HEK293 (cell line): ENCODE measurements around the gene VWA3B.

Experiments used
- CTCF ChIA-PET: fragments of 350-600 bp; formaldehyde crosslinking; extraction: SDS; loops from one replicate; lab custom pipeline; 2021; ENCODE audit warnings: antibody characterized with exemption; lab: Yijun Ruan, JAX
- POLR2A ChIA-PET: fragments of 300-600 bp; formaldehyde crosslinking; extraction: SDS; loops from one replicate; lab custom pipeline; 2020; ENCODE audit warnings: antibody characterized with exemption, inconsistent platforms; lab: Yijun Ruan, JAX
- H3K27ac ChIP-seq: fragments of 200-500 bp; sonication (Bioruptor generic); 2 replicates; pipeline ENCODE4 v1.5.1; 2014; ENCODE audit warnings: low read depth, low read length, control low read depth, inconsistent platforms; ENCODE audit errors: extremely low read depth
- H3K36me3 ChIP-seq, 2 experiments: fragments of 200-500 bp in 1 of 2; sonication (Bioruptor generic) in 1 of 2; 1 replicate in 1 of 2; 2 replicates in 1 of 2; pipeline ENCODE4 v1.5.1; 2014 to 2017; ENCODE audit warnings: inconsistent platforms in 2 of 2, low read length in 2 of 2; ENCODE audit not compliant: control insufficient read depth in 2 of 2, insufficient read depth in 1 of 2
- H3K4me1 ChIP-seq: fragments of 200-500 bp; sonication (Bioruptor generic); 2 replicates; pipeline ENCODE4 v1.5.1; 2014; ENCODE audit warnings: mild to moderate bottlenecking, low read length, inconsistent platforms; ENCODE audit not compliant: control insufficient read depth, insufficient read depth
- H3K4me3 ChIP-seq: 2 replicates; pipeline ENCODE4 v1.5.1; 2011; ENCODE audit warnings: low read depth, mild to moderate bottlenecking, control low read depth, low read length, moderate library complexity
- H3K9me3 ChIP-seq: fragments of 200-500 bp; sonication (Bioruptor generic); 2 replicates; pipeline ENCODE4 v1.5.1; 2014; ENCODE audit warnings: low read depth, low read length, inconsistent platforms; ENCODE audit not compliant: control insufficient read depth, insufficient read depth
- GLI4 ChIP-seq: fragments of 450-650 bp; formaldehyde crosslinking; IDR thresholded peaks from 2 replicates; pipeline ENCODE4 v1.5.1; 2016; ENCODE audit warnings: missing biosample characterization, missing genetic modification characterization
- HOXC10 ChIP-seq: sonication (generic); formaldehyde crosslinking; IDR thresholded peaks from 2 replicates; pipeline ENCODE4 v1.8.1; 2023; ENCODE audit warnings: mild to moderate bottlenecking, missing genetic modification reagents
- IKZF3 ChIP-seq: fragments of 450-650 bp; IDR thresholded peaks from 2 replicates; pipeline ENCODE4 v1.5.0; 2018; ENCODE audit warnings: missing biosample characterization, mild to moderate bottlenecking, missing genetic modification characterization, moderate library complexity
- INSM2 ChIP-seq: fragments of 450-650 bp; formaldehyde crosslinking; IDR thresholded peaks from 2 replicates; pipeline ENCODE4 v1.5.1; 2016; ENCODE audit warnings: missing biosample characterization, missing genetic modification characterization
- REPIN1 ChIP-seq: fragments of 450-650 bp; formaldehyde crosslinking; IDR thresholded peaks from 2 replicates; pipeline ENCODE4 v1.5.1; 2017; ENCODE audit warnings: missing biosample characterization, missing genetic modification characterization, low read depth
- SP2 ChIP-seq: fragments of 450-650 bp; formaldehyde crosslinking; IDR thresholded peaks from 2 replicates; pipeline ENCODE4 v1.5.1; 2016; ENCODE audit warnings: missing biosample characterization, missing genetic modification characterization
- ZBTB26 ChIP-seq: fragments of 450-650 bp; formaldehyde crosslinking; optimal IDR thresholded peaks from 2 replicates; pipeline ENCODE3; 2016; ENCODE audit warnings: missing biosample characterization, mild to moderate bottlenecking, missing genetic modification characterization
- ZBTB6 ChIP-seq: fragments of 450-650 bp; formaldehyde crosslinking; IDR thresholded peaks from 2 replicates; pipeline ENCODE4 v1.5.1; 2017; ENCODE audit warnings: missing biosample characterization, missing genetic modification characterization
- ZFP37 ChIP-seq: fragments of 450-650 bp; formaldehyde crosslinking; IDR thresholded peaks from 2 replicates; pipeline ENCODE4 v1.5.1; 2016; ENCODE audit warnings: missing biosample characterization, missing genetic modification characterization
- ZNF23 ChIP-seq: fragments of 450-650 bp; formaldehyde crosslinking; IDR thresholded peaks from 2 replicates; pipeline ENCODE4 v1.5.1; 2016; ENCODE audit warnings: missing biosample characterization, missing genetic modification characterization, borderline replicate concordance
- ZNF48 ChIP-seq: fragments of 450-650 bp; formaldehyde crosslinking; IDR thresholded peaks from 2 replicates; pipeline ENCODE4 v1.5.1; 2016; ENCODE audit warnings: missing biosample characterization, missing genetic modification characterization
- ZNF501 ChIP-seq: fragments of 450-650 bp; formaldehyde crosslinking; IDR thresholded peaks from 2 replicates; pipeline ENCODE4 v1.5.1; 2016; ENCODE audit warnings: missing biosample characterization, missing genetic modification characterization
- ZNF549 ChIP-seq: fragments of 450-650 bp; IDR thresholded peaks from 2 replicates; pipeline ENCODE4 v1.5.1; 2018; ENCODE audit warnings: missing biosample characterization, missing genetic modification characterization, mild to moderate bottlenecking, inconsistent platforms, moderate library complexity
- ZNF558 ChIP-seq: fragments of 450-650 bp; formaldehyde crosslinking; IDR thresholded peaks from 2 replicates; pipeline ENCODE4 v1.5.1; 2016; ENCODE audit warnings: missing biosample characterization, missing genetic modification characterization
- ZNF610 ChIP-seq: fragments of 450-650 bp; formaldehyde crosslinking; IDR thresholded peaks from 2 replicates; pipeline ENCODE4 v1.5.1; 2016; ENCODE audit warnings: missing biosample characterization, missing genetic modification characterization, borderline replicate concordance
- ZNF670 ChIP-seq: fragments of 450-650 bp; formaldehyde crosslinking; IDR thresholded peaks from 2 replicates; pipeline ENCODE4 v1.5.1; 2016; ENCODE audit warnings: missing biosample characterization, missing genetic modification characterization, low read depth
- TF ChIP-seq, protein P1 (sequence below): sonication (generic); formaldehyde crosslinking; IDR thresholded peaks from 2 replicates; pipeline ENCODE4 v1.8.1; 2022; ENCODE audit warnings: mild to moderate bottlenecking, moderate library complexity, missing genetic modification reagents
- TF ChIP-seq, protein P2 (sequence below): fragments of 450-650 bp; formaldehyde crosslinking; IDR thresholded peaks from 2 replicates; pipeline ENCODE4 v1.5.1; 2016; ENCODE audit warnings: missing biosample characterization, missing genetic modification characterization, low read depth
- TF ChIP-seq, protein P3 (sequence below): fragments of 450-650 bp; formaldehyde crosslinking; IDR thresholded peaks from 2 replicates; pipeline ENCODE4 v1.5.1; 2016; ENCODE audit warnings: missing biosample characterization, missing genetic modification characterization
- TF ChIP-seq, protein P4 (sequence below): fragments of 450-650 bp; formaldehyde crosslinking; IDR thresholded peaks from 2 replicates; pipeline ENCODE4 v1.5.1; 2017; ENCODE audit warnings: missing biosample characterization, missing genetic modification characterization

The VWA3B gene

GRCh38 chr2:98278074-98278473 lies 191.1 kb downstream of the VWA3B start:
- ChIA-PET POLR2A (no interaction called here), CTCF (interaction anchor here (0.7 to 0.8 kb wide), 2 partner anchors 9 to 638 kb away, joined by 3 to 4 read pairs; no protein-coding TSS in a partner anchor)
- no peak for TF ChIP-seq ZNF558 (tag by site-specific recombination)
- no peak for TF ChIP-seq INSM2 (tag by site-specific recombination)
- TF ChIP-seq SP2 (tag by site-specific recombination): no peak
- TF ChIP-seq ZNF23 (tag by site-specific recombination): no peak
- no peak for TF ChIP-seq GLI4
- no peak for TF ChIP-seq ZBTB6
- TF ChIP-seq, protein P1, sequence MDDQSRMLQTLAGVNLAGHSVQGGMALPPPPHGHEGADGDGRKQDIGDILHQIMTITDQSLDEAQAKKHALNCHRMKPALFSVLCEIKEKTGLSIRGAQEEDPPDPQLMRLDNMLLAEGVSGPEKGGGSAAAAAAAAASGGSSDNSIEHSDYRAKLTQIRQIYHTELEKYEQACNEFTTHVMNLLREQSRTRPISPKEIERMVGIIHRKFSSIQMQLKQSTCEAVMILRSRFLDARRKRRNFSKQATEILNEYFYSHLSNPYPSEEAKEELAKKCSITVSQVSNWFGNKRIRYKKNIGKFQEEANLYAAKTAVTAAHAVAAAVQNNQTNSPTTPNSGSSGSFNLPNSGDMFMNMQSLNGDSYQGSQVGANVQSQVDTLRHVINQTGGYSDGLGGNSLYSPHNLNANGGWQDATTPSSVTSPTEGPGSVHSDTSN (CRISPR knock-in tag): no peak
- TF ChIP-seq ZNF501 (tag by site-specific recombination): no peak
- no peak for TF ChIP-seq HOXC10
- TF ChIP-seq, protein P2, sequence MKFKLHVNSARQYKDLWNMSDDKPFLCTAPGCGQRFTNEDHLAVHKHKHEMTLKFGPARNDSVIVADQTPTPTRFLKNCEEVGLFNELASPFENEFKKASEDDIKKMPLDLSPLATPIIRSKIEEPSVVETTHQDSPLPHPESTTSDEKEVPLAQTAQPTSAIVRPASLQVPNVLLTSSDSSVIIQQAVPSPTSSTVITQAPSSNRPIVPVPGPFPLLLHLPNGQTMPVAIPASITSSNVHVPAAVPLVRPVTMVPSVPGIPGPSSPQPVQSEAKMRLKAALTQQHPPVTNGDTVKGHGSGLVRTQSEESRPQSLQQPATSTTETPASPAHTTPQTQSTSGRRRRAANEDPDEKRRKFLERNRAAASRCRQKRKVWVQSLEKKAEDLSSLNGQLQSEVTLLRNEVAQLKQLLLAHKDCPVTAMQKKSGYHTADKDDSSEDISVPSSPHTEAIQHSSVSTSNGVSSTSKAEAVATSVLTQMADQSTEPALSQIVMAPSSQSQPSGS (tag by site-specific recombination): no peak
- TF ChIP-seq IKZF3 (tag by site-specific recombination): no peak
- no peak for TF ChIP-seq ZNF670 (tag by site-specific recombination)
- TF ChIP-seq ZNF610 (tag by site-specific recombination): no peak
- TF ChIP-seq ZNF48: no peak
- TF ChIP-seq, protein P3, sequence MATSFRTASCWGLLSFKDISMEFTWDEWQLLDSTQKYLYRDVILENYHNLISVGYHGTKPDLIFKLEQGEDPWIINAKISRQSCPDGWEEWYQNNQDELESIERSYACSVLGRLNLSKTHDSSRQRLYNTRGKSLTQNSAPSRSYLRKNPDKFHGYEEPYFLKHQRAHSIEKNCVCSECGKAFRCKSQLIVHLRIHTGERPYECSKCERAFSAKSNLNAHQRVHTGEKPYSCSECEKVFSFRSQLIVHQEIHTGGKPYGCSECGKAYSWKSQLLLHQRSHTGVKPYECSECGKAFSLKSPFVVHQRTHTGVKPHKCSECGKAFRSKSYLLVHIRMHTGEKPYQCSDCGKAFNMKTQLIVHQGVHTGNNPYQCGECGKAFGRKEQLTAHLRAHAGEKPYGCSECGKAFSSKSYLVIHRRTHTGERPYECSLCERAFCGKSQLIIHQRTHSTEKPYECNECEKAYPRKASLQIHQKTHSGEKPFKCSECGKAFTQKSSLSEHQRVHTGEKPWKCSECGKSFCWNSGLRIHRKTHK: no peak
- TF ChIP-seq REPIN1: no peak
- no peak for TF ChIP-seq ZNF549
- TF ChIP-seq ZBTB26 (tag by site-specific recombination): no peak
- no peak for TF ChIP-seq ZFP37 (tag by site-specific recombination)
- TF ChIP-seq, protein P4, sequence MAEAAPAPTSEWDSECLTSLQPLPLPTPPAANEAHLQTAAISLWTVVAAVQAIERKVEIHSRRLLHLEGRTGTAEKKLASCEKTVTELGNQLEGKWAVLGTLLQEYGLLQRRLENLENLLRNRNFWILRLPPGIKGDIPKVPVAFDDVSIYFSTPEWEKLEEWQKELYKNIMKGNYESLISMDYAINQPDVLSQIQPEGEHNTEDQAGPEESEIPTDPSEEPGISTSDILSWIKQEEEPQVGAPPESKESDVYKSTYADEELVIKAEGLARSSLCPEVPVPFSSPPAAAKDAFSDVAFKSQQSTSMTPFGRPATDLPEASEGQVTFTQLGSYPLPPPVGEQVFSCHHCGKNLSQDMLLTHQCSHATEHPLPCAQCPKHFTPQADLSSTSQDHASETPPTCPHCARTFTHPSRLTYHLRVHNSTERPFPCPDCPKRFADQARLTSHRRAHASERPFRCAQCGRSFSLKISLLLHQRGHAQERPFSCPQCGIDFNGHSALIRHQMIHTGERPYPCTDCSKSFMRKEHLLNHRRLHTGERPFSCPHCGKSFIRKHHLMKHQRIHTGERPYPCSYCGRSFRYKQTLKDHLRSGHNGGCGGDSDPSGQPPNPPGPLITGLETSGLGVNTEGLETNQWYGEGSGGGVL (tag by site-specific recombination): no peak
- Histone ChIP-seq H3K4me1 (no peaks in the 10 kb centered on the region), H3K27ac (no peak overlapping the region), H3K4me3 (no peak overlapping the region), H3K36me3 (no peaks in the 10 kb centered on the region), H3K9me3 (no peaks in the 10 kb centered on the region)
